ENCODE measurements around the gene SH3GL2.

DNA sequence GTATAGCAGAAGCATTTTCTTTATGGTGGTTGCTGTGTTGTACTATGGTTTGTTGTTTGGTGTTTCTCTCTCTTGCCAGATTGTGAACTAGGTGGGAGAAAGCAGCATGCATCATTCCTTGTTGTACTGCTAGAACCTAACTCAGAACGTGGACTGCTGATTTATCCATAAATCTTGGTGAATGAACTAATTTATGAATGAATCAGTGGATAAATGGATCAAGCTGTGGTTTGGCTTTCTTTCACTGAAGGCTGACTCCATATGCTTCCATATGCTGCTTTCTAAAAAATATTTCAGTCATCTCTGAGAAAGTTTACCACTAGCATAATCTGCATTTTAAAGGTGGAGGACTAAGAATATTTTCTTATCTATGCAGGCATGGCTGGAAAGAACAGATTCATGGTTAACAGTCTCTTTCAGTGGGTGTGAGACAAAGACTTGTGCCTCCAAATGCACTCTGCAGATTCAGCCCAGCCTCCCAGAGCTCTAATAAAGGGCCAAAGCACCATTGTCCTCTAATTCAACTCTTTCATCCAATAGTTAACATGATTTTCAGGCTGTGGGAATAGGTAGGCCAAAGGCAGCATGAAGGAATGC lies 237.7 kb downstream of the SH3GL2 start:
- TF ChIP-seq POLR2A (IDR thresholded peaks at IDR 0.05): no peak
- TF ChIP-seq CTCF (IDR thresholded peaks at IDR 0.05): no peak

Measured in Peyer's patch (tissue), 4 donors.